HTR-8/SVneo (cell line): ENCODE data around the gene TCIRG1.
"Not testable (repeated sequence)": the region's sequence is repeated elsewhere in the genome, so short reads cannot be mapped to it uniquely, and the experiment has no call there.

ENCODE experiments used
- DNase-seq: peaks from one replicate; pipeline ENCODE4 v3.0.0; 2011; ENCODE audit warnings: low spot score, mixed read lengths; ENCODE audit not compliant: insufficient read length
- FAIRE-seq: peaks from 2 replicates; lab custom pipeline; 2011; peaks lifted over from hg19 to GRCh38; lab: Jason Lieb, UNC

Gene TCIRG1

GRCh38 chr11:68074584-68075352 is 35.9 kb downstream of the TCIRG1 start:
- no peak for FAIRE-seq
- DNase-seq = no peak

- FAIRE-seq = no peak
- no peak for DNase-seq
Observed at GRCh38 chr11:68076371-68077042, 37.7 kb downstream of the TCIRG1 start.

- FAIRE-seq (no peak), DNase-seq (no peak)
Observed at GRCh38 chr11:68077617-68078582, 39.1 kb downstream of the TCIRG1 start.

GRCh38 chr11:68080860-68081259 is 42.0 kb downstream of the TCIRG1 start:
- no peak for FAIRE-seq
- no peak for DNase-seq

GRCh38 chr11:68081691-68082090 is 42.9 kb downstream of the TCIRG1 start:
- FAIRE-seq = no peak

GRCh38 chr11:68082481-68082880 is 43.7 kb downstream of the TCIRG1 start:
- no peak for DNase-seq

More at GRCh38 chr11:68081691-68082090, 42.9 kb downstream of the TCIRG1 start:
- no peak for DNase-seq

GRCh38 chr11:68083517-68083916 is 44.7 kb downstream of the TCIRG1 start:
- no peak for DNase-seq
- FAIRE-seq = no peak

More at GRCh38 chr11:68082481-68082880, 43.7 kb downstream of the TCIRG1 start:
- FAIRE-seq = no peak

GRCh38 chr11:68089679-68090078 is 50.9 kb downstream of the TCIRG1 start:
- DNase-seq (no peak), FAIRE-seq (no peak)

GRCh38 chr11:68090287-68090686 is 51.5 kb downstream of the TCIRG1 start:
- DNase-seq = no peak
- FAIRE-seq = no peak

- DNase-seq (no peak), FAIRE-seq (peak; percentile 60)
Observed at GRCh38 chr11:68090706-68091105, 51.9 kb downstream of the TCIRG1 start.

- FAIRE-seq (no peak), DNase-seq (no peak)
Observed at GRCh38 chr11:68092411-68092810, 53.6 kb downstream of the TCIRG1 start.

- not testable (repeated sequence) for DNase-seq, FAIRE-seq
Observed at GRCh38 chr11:68092946-68093345, 54.1 kb downstream of the TCIRG1 start.

- DNase-seq (no peak), FAIRE-seq (peak; percentile 16)
Observed at GRCh38 chr11:68093565-68093964, 54.7 kb downstream of the TCIRG1 start.

- no peak for DNase-seq
- no peak for FAIRE-seq
Observed at GRCh38 chr11:68096962-68097361, 58.1 kb downstream of the TCIRG1 start.

GRCh38 chr11:68099057-68099456 is 60.2 kb downstream of the TCIRG1 start:
- FAIRE-seq = no peak

GRCh38 chr11:68099474-68100405 is 60.9 kb downstream of the TCIRG1 start:
- DNase-seq (no peak), FAIRE-seq (no peak)

More at GRCh38 chr11:68099057-68099456, 60.2 kb downstream of the TCIRG1 start:
- no peak for DNase-seq
